GM12878 (cell line): Measurements from ENCODE around the gene SAPCD2. TPM values are rescaled to one million over a fixed set of nuclear protein-coding genes. Genes with fewer than 3 reads are reported as not detected.

Source experiments
- ASH2L ChIP-seq: fragments of 300-600, 200-600 bp; sonication (generic); IDR thresholded peaks from 2 replicates; pipeline ENCODE4 v1.6.1; 2017; ENCODE audit warnings: low read depth, mild to moderate bottlenecking, borderline replicate concordance
- ATF2 ChIP-seq: IDR thresholded peaks from 2 replicates; pipeline ENCODE4 v1.6.1; 2012; ENCODE audit warnings: low read length, inconsistent platforms
- BHLHE40 ChIP-seq, 2 experiments: fragments of 450-650 bp in 1 of 2; IDR thresholded peaks; 2 replicates each; pipeline ENCODE4 v1.6.1; 2011 to 2017; ENCODE audit warnings: low read depth in 2 of 2, borderline replicate concordance in 1 of 2, improper control_type of control experiment in 1 of 2, low read length in 1 of 2, mild to moderate bottlenecking in 1 of 2
- HCFC1 ChIP-seq: fragments of 150-350 bp; IDR thresholded peaks from 2 replicates; pipeline ENCODE4 v1.6.1; 2014; ENCODE audit warnings: low read length
- HDAC6 ChIP-seq: fragments of 200-600 bp; sonication (generic); IDR thresholded peaks from one replicate; pipeline ENCODE4 v1.8.0; 2017; ENCODE audit warnings: antibody characterized with exemption; ENCODE audit not compliant: unreplicated experiment
- JUND ChIP-seq: IDR thresholded peaks from 2 replicates; pipeline ENCODE4 v1.6.1; 2012; ENCODE audit warnings: low read depth, mild to moderate bottlenecking, low read length, improper control_type of control experiment, moderate library complexity
- NFXL1 ChIP-seq: fragments of 450-650 bp; IDR thresholded peaks from 2 replicates; pipeline ENCODE4 v1.6.1; 2017; ENCODE audit warnings: antibody characterized with exemption, mild to moderate bottlenecking, borderline replicate concordance
- PML ChIP-seq: IDR thresholded peaks from 2 replicates; pipeline ENCODE4 v1.6.1; 2012; ENCODE audit warnings: low read length, inconsistent platforms
- POLR2AphosphoS5 ChIP-seq: IDR thresholded peaks from 2 replicates; pipeline ENCODE4 v1.6.1; 2011; ENCODE audit warnings: mild to moderate bottlenecking, low read length, inconsistent platforms
- RAD21 ChIP-seq: IDR thresholded peaks from 2 replicates; pipeline ENCODE4 v1.6.1; 2011; ENCODE audit warnings: mild to moderate bottlenecking, low read depth, low read length, moderate library complexity; ENCODE audit not compliant: insufficient read depth
- SREBF2 ChIP-seq: IDR thresholded peaks from 2 replicates; pipeline ENCODE4 v1.6.1; 2012; ENCODE audit warnings: mild to moderate bottlenecking, low read length
- SRF ChIP-seq, 2 experiments: IDR thresholded peaks; 2 replicates each; pipeline ENCODE4 v1.6.1; 2011; ENCODE audit warnings: low read depth in 2 of 2, low read length in 2 of 2, mild to moderate bottlenecking in 1 of 2, moderate library complexity in 1 of 2
- SUPT20H ChIP-seq: IDR thresholded peaks from 2 replicates; pipeline ENCODE4 v1.6.1; 2011; ENCODE audit warnings: low read depth, mild to moderate bottlenecking, low read length, moderate library complexity, borderline replicate concordance; ENCODE audit not compliant: control insufficient read depth
- USF2 ChIP-seq: IDR thresholded peaks from 2 replicates; pipeline ENCODE4 v1.6.1; 2011; ENCODE audit warnings: low read depth, low read length, improper control_type of control experiment, borderline replicate concordance
- YBX1 ChIP-seq: fragments of 450-650 bp; IDR thresholded peaks from 2 replicates; pipeline ENCODE4 v1.6.1; 2016; ENCODE audit warnings: antibody characterized with exemption
- ZBTB4 ChIP-seq: fragments of 450-650 bp; formaldehyde crosslinking; IDR thresholded peaks from 2 replicates; pipeline ENCODE4 v1.4.0; 2022; ENCODE audit warnings: mild to moderate bottlenecking, moderate library complexity
- ZNF207 ChIP-seq: fragments of 450-650 bp; IDR thresholded peaks from 2 replicates; pipeline ENCODE4 v1.6.1; 2014; ENCODE audit warnings: antibody characterized with exemption, mild to moderate bottlenecking, borderline replicate concordance
- ZNF274 ChIP-seq: IDR thresholded peaks from one replicate; pipeline ENCODE4 v1.8.0; 2011; ENCODE audit not compliant: insufficient read length, insufficient read depth
- ZNF384 ChIP-seq: IDR thresholded peaks from 2 replicates; pipeline ENCODE4 v1.6.1; 2012; ENCODE audit warnings: low read depth, mild to moderate bottlenecking, low read length, improper control_type of control experiment, borderline replicate concordance
- ZNF592 ChIP-seq: fragments of 450-650 bp; IDR thresholded peaks from 2 replicates; pipeline ENCODE4 v1.6.1; 2017; ENCODE audit warnings: mild to moderate bottlenecking, moderate library complexity
- polyA plus RNA-seq, 11 experiments: library from polyadenylated mRNA; depleted of rRNA in 4 of 11; unstranded in 6 of 11; stranded (reverse) in 5 of 11; fragments of >200 nt; fragmentation: Nextera tagmentation in 4 of 11; fragmentation: Illumina TruSeq in 1 of 11; extraction: Ambion mirVana in 4 of 11; extraction: Trizol in 1 of 11; gene quantifications; 1 replicate in 1 of 11; 2 replicates in 10 of 11; pipeline versions ENCODE4 v1.2.1 to v1.2.3, GENCODE V29; 2011 to 2016; ENCODE audit warnings: inconsistent platforms in 2 of 11, missing spikeins in 2 of 11, low read depth in 1 of 11
- total RNA-seq, 4 experiments: library from RNA; depleted of rRNA in 3 of 4; stranded (reverse); fragments of >200 nt in 3 of 4; fragmentation: Illumina TruSeq in 1 of 4; extraction: Trizol in 1 of 4; gene quantifications; 2 replicates each; pipeline versions ENCODE4 v1.2.1 to v1.2.3, GENCODE V29; 2013 to 2021

The SAPCD2 gene
- total and polyA plus RNA-seq, 10 of the 15 experiments (the other 5 are each of a cell fraction or from before 2014, with no cell fraction given), result 1.6 to 35.2 (median 7.2) TPM

GRCh38 chr9:137114613-137115393 lies 44.4 kb upstream of the SAPCD2 start, which contains the start of gene DPP7 (continued):
- TF ChIP-seq ZNF592 (peak; percentile 22; the same call in 1 of the 2 replicates), ATF2 (no peak), BHLHE40 (IDR thresholded peaks at IDR 0.05; ENCODE audit: borderline replicate concordance in 1 of 2, low read depth in 2 of 2, low read length in 1 of 2) (peak; percentile 62 to 90; a peak in 3 of 4 replicates), SREBF2 (no peak), ZNF384 (no peak), ZBTB4 (CRISPR knock-in tag) (no peak), SUPT20H (no peak), HDAC6 (peak; percentile 26), NFXL1 (no peak), ASH2L (peak; percentile 45; the same call in 1 of the 2 replicates), JUND (no peak), ZNF274 (no peak), SRF (IDR thresholded peaks at IDR 0.05; ENCODE audit: low read depth in 2 of 2, low read length in 2 of 2) (no peak), USF2 (peak; percentile 97), HCFC1 (no peak), POLR2AphosphoS5 (peak; percentile 44; the same call in 1 of the 2 replicates), ZNF207 (peak; percentile 51; the same call in 1 of the 2 replicates), RAD21 (no peak), YBX1 (no peak), PML (no peak)
